GM18526 (cell line): ENCODE measurements around the gene ZBTB43.

ENCODE experiments used
- POLR2A ChIP-seq: IDR thresholded peaks from 3 replicates; pipeline ENCODE4 v1.6.1; 2011; ENCODE audit not compliant: insufficient read length; ENCODE audit errors: extremely low read depth

ZBTB43 gene

GRCh38 chr9:126842977-126843799 is 38.3 kb downstream of the ZBTB43 start:
- no peak for TF ChIP-seq POLR2A

GRCh38 chr9:126844085-126844484 is 39.2 kb downstream of the ZBTB43 start:
- no peak for TF ChIP-seq POLR2A

- no peak for TF ChIP-seq POLR2A
Observed at GRCh38 chr9:126847051-126847450, 42.2 kb downstream of the ZBTB43 start.

- TF ChIP-seq POLR2A, result no peak
Observed at GRCh38 chr9:126849591-126850225, 44.9 kb downstream of the ZBTB43 start.

- TF ChIP-seq POLR2A, result no peak
Observed at GRCh38 chr9:126851286-126851880, 46.5 kb downstream of the ZBTB43 start.

- TF ChIP-seq POLR2A, result no peak
Observed at GRCh38 chr9:126852086-126852688, 47.3 kb downstream of the ZBTB43 start.

GRCh38 chr9:126853667-126854066 is 48.8 kb downstream of the ZBTB43 start:
- no peak for TF ChIP-seq POLR2A

- no peak for TF ChIP-seq POLR2A
Observed at GRCh38 chr9:126854734-126855133, 49.9 kb downstream of the ZBTB43 start.

GRCh38 chr9:126856326-126856877 is 51.6 kb downstream of the ZBTB43 start:
- no peak for TF ChIP-seq POLR2A

- no peak for TF ChIP-seq POLR2A
Observed at GRCh38 chr9:126857261-126857960, 52.6 kb downstream of the ZBTB43 start.

- TF ChIP-seq POLR2A, result no peak
Observed at GRCh38 chr9:126859111-126859510, 54.3 kb downstream of the ZBTB43 start.

GRCh38 chr9:126860077-126860756 is 55.4 kb downstream of the ZBTB43 start, which contains the start of gene ZBTB34:
Gene ZBTB34 (plus strand): TSS chr9:126860639. CDS start chr9:126879400, 18,761 bp downstream.
- TF ChIP-seq POLR2A, result peak; percentile 82

GRCh38 chr9:126860757-126861466 is 56.1 kb downstream of the ZBTB43 start:
- TF ChIP-seq POLR2A, result no peak

- no peak for TF ChIP-seq POLR2A
Observed at GRCh38 chr9:126861707-126862103, 56.9 kb downstream of the ZBTB43 start.
